NCI-H446 treated with DMSO at 0.1 percent for 48 hours (cell line): ENCODE data around the gene RUVBL2.

ENCODE experiments used
- DNase-seq: peaks from one replicate; lab custom pipeline; 2025; lab: John Stamatoyannopoulos, UW

RUVBL2 gene

GRCh38 chr19:48989701-48990291, 3.9 kb upstream of the RUVBL2 start:
- DNase-seq = no peak

GRCh38 chr19:48990400-48990799, 3.3 kb upstream of the RUVBL2 start:
- DNase-seq = no peak

GRCh38 chr19:48991011-48991609, 2.6 kb upstream of the RUVBL2 start:
- no peak for DNase-seq

- DNase-seq = peak; percentile 31
These were observed 1.7 kb upstream of the RUVBL2 start for GRCh38 chr19:48991873-48992580.

- DNase-seq = no peak
These were observed 1.0 kb upstream of the RUVBL2 start for GRCh38 chr19:48992581-48993174.

GRCh38 chr19:48994035-48994386, 324 bp downstream of the RUVBL2 start:
- DNase-seq = no peak

GRCh38 chr19:48997972-48998371, 4.3 kb downstream of the RUVBL2 start:
- no peak for DNase-seq

GRCh38 chr19:48999481-49000325, 6.0 kb downstream of the RUVBL2 start:
- no peak for DNase-seq

GRCh38 chr19:49004133-49004532, 10.4 kb downstream of the RUVBL2 start:
- no peak for DNase-seq

GRCh38 chr19:49004964-49005614, 11.4 kb downstream of the RUVBL2 start:
- DNase-seq = no peak

- no peak for DNase-seq
These were observed 13.2 kb downstream of the RUVBL2 start for GRCh38 chr19:49006905-49007304.

- DNase-seq = no peak
These were observed 16.1 kb downstream of the RUVBL2 start for GRCh38 chr19:49009828-49010227.

- no peak for DNase-seq
These were observed 16.8 kb downstream of the RUVBL2 start for GRCh38 chr19:49010453-49010852.

GRCh38 chr19:49011194-49011593, 17.5 kb downstream of the RUVBL2 start:
- no peak for DNase-seq

GRCh38 chr19:49014123-49014869, 20.6 kb downstream of the RUVBL2 start:
- no peak for DNase-seq

GRCh38 chr19:49014870-49015255, 21.2 kb downstream of the RUVBL2 start:
- DNase-seq = no peak

GRCh38 chr19:49016067-49016839, 22.6 kb downstream of the RUVBL2 start:
- no peak for DNase-seq

- DNase-seq = no peak
These were observed 23.5 kb downstream of the RUVBL2 start, which contains the start of gene LHB for GRCh38 chr19:49017041-49017665. Gene LHB, minus strand, starts transcription at chr19:49017091. Its CDS starts 10 bp downstream, at chr19:49017081.

GRCh38 chr19:49017666-49018351, 24.1 kb downstream of the RUVBL2 start:
- DNase-seq = no peak
